Stimulated activated CD4-positive, alpha-beta T cell treated with anti-CD3 and anti-CD28 coated beads, TNF-alpha, amount 100 ng/mL, for 1 hour (primary cell): ENCODE data around the gene CYTH2.

Experiments used
- DNase-seq, 3 donors: peaks; one replicate each; pipeline ENCODE4 v3.0.0-alpha.2; 2020; ENCODE audit warnings: low read depth in 3 of 3, low spot score in 1 of 3

CYTH2 gene

GRCh38 chr19:48452289-48453190 lies 16.6 kb upstream of the CYTH2 start:
- no peak for DNase-seq

- no peak for DNase-seq
These were observed 14.9 kb upstream of the CYTH2 start for GRCh38 chr19:48454150-48454730.

- no peak for DNase-seq
These were observed 13.8 kb upstream of the CYTH2 start, which contains the start of gene KCNJ14 for GRCh38 chr19:48455171-48455907. Gene KCNJ14, plus strand, starts transcription at chr19:48455574. Its CDS starts 6,151 bp downstream, at chr19:48461725.

GRCh38 chr19:48455908-48456562 lies 13.1 kb upstream of the CYTH2 start:
- no peak for DNase-seq

- no peak for DNase-seq
These were observed 12.3 kb upstream of the CYTH2 start for GRCh38 chr19:48456864-48457263.

GRCh38 chr19:48458016-48458415 lies 11.2 kb upstream of the CYTH2 start:
- DNase-seq = no peak

- DNase-seq = no peak
These were observed 7.6 kb upstream of the CYTH2 start for GRCh38 chr19:48461651-48461981.

- DNase-seq = no peak
These were observed 7.0 kb upstream of the CYTH2 start for GRCh38 chr19:48461982-48462655.

GRCh38 chr19:48465215-48465614 lies 4.0 kb upstream of the CYTH2 start:
- DNase-seq = no peak

- DNase-seq = no peak
These were observed 2.4 kb upstream of the CYTH2 start for GRCh38 chr19:48466561-48467325.

GRCh38 chr19:48468772-48469288 lies 339 bp upstream of the CYTH2 start:
- peak; percentile 93 to 99 (median 99) for DNase-seq

GRCh38 chr19:48469934-48470680 lies 938 bp downstream of the CYTH2 start:
- no peak for DNase-seq

GRCh38 chr19:48470856-48471255 lies 1.7 kb downstream of the CYTH2 start:
- no peak for DNase-seq

- no peak for DNase-seq
These were observed 2.7 kb downstream of the CYTH2 start for GRCh38 chr19:48471836-48472235.

GRCh38 chr19:48473161-48473966 lies 4.2 kb downstream of the CYTH2 start:
- no peak for DNase-seq

GRCh38 chr19:48474084-48474592 lies 5.0 kb downstream of the CYTH2 start:
- no peak for DNase-seq

- DNase-seq = no peak
These were observed 6.3 kb downstream of the CYTH2 start for GRCh38 chr19:48475369-48476068.
